GM21367 (cell line): ENCODE measurements around the gene SORBS1.
A peak's percentile ranks its signal among the peaks of the same experiment; 100 is the strongest.

Experiments used
- ATAC-seq: cut with Tn5 transposase; IDR thresholded peaks from one replicate; pipeline ENCODE4 v1.9.1; 2021; ENCODE audit not compliant: unreplicated experiment

Gene SORBS1

GRCh38 chr10:95442341-95442740 lies 118.8 kb downstream of the SORBS1 start:
- no peak for ATAC-seq

DNA sequence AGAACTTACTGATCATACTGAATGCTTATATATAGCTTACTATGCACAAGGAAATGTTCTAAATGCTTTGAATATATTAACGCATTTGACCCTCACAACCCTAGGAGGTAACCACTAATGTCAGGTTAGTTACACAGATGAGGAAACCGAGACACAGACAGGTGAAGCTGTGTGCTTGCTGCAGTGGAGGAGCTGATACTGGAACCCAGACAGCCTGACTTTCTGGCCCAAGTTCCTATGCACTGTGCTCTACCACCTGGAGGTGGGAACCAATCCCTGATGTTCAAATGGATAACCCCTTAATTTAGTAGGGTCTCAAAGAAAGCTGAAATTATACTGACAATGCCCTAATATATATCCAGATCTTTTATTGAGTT lies 119.6 kb downstream of the SORBS1 start:
- no peak for ATAC-seq

GRCh38 chr10:95440756-95441546 lies 120.2 kb downstream of the SORBS1 start:
- ATAC-seq, result peak; percentile 68

DNA sequence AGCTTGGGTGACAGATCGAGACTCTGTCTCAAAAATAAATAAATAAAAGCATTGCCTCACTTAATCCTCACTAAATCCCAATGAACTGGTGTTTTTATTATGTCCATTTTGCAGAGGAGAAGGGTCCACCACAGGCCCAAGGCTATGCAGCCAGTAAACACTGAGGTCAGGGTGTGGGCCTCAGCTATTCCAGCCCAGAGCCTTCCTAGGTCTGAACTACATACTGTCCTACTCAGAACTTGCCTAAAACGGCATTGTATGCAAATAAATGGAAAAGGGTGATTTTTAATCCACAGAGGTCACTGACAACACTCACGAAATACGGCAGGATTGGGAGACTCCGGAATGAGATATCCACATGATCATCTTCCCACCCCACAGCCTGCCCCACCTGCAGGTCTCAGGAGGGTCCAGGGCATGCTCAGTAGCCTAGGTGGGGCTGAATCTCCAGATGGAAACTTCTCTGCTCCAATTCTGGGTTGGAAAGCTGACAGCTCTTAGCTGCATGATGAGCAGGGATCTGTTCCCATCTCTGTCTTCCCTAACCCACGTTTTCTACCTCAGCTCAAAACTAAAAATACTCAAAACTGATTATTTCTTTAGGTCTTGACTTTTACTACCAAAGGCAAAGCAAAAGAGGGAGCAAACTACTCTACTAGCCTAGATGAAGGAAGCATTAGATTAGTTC lies 121.0 kb downstream of the SORBS1 start:
- no peak for ATAC-seq

DNA sequence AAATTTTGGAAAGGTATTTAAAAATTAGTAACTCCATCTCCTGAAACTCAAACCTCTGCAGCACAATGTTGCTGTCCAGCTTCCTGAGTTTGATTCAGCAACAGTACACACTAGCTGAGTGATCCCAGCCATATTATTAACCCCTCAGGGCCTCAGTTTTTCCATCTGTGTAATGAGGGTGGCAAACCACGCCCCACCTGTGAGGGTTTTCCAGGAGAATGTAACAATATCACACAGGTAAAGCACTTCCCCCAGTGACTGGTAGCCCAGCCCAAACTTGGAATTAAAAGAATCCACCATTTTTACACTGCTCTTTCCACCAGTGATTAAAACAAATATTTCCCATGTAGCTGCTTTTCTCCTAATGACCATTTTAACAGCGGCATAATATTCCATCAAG lies 122.4 kb downstream of the SORBS1 start:
- no peak for ATAC-seq

DNA sequence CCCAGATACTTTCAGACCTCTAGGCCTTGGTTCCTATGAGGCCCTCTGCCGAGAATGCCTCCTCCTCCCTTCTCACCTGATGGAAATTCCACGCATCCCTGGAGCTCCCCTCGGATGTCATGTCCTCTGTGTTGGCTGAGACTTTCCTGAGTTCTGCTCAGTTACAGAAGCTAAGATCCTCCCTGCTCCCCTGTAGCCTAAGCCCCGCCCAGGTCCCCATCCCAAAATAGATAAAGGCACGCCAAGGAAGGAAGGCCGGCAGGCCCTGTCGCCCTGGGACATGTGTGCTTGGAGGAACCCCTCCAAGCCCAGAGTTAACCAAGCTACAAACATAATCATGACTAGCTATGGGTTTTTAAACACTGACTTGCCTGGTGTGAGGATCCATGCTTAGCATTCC lies 123.5 kb downstream of the SORBS1 start:
- no peak for ATAC-seq

GRCh38 chr10:95435548-95436279 lies 125.5 kb downstream of the SORBS1 start:
- ATAC-seq, result no peak

GRCh38 chr10:95434583-95434982 lies 126.6 kb downstream of the SORBS1 start:
- no peak for ATAC-seq

- peak; percentile 37 for ATAC-seq
Observed at GRCh38 chr10:95431900-95432342, 129.2 kb downstream of the SORBS1 start.

DNA sequence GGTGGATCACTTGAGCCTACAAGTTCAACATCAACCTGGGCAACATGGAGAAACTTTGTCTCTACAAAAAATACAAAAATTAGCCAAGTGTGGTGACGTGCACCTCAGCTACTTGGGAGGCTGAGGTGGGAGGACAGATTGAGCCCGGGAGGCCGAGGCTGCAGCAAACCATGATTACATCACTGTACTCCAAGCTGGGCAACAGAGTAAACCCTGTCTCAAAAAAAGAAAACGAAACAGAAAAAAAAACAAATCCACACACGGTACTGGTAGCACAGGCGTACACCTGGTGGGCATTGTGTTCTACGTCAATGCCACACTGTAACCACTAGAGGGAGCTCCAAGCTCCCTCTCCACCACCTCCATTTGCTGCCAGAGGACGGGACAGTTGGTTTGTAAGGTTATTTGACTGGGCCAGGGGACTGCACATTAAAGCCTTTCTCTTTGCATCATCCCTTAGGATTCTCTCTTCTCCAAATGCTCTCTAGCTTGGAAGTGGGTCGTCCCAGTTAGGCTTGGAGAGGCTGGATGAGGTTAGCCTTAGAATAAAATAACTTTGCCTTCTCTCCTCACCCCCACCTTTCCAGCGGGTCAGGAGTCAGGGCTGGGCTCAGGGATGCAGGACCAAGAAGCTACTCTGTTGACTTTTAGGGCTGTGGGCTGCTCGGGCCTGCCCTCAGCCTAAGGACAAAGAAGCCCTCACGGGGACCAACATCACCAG lies 130.8 kb downstream of the SORBS1 start:
- peak; percentile 87 for ATAC-seq

GRCh38 chr10:95429639-95430038 lies 131.5 kb downstream of the SORBS1 start:
- ATAC-seq, result no peak

- ATAC-seq, result no peak
Observed at GRCh38 chr10:95428701-95429100, 132.5 kb downstream of the SORBS1 start.

DNA sequence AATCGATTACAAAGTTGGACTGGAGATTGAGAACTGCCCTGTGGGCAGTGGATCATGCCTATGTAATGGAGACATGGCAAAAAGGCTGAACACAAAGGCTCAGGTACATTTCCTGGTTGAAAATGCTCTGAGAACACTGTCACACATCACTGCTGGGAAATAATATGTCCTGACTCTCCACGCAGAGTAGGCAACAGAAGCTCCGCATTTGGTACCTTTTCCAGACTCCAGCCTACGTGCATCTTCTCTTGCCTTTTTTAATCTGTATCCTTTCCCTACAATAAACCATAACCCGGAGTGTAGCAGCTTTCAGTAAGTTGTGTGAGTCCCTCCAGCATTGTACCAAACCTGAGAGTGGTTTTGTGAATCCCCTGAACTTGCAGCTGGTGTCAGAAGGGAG lies 134.7 kb downstream of the SORBS1 start:
- no peak for ATAC-seq

- no peak for ATAC-seq
Observed at GRCh38 chr10:95425592-95426465, 135.3 kb downstream of the SORBS1 start.

DNA sequence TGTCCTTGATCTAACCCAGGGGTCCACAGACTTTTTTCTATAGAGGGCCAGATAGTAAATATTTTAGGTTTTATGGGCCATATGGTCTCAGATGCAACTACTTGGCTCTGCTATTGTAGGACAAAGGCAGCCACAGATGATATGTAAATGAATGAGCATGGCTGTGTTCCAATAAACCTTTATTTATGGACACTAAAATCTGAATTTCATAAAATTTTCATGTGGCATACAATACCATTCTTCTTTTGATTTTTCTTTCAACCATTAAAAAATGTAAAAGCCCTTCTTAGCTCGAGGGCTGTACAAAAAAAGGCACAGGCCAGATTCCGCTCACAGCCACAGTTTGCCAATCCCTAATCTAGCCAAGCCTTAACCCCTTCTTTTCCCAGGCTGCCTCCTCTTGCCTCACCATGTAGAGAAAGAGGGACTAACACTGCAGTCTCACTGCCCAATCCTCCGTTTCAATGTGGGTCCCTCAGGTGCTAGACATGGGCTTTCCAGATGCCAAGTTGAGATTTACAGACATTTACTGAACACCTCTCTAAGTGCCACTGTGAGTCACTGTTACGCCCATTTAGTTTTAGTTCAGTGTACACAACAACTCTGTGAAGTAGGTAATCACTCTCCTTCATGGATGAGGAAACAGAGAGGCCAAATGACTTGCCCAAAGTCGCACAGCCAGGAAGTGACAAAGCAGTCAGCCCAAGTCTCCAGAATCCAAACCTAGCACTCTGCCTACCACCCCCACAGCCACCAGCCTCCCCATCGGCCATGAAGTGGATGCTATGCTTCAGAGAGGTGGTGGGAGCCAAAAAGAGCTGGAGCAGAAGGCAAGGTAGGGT lies 137.8 kb downstream of the SORBS1 start:
- no peak for ATAC-seq

DNA sequence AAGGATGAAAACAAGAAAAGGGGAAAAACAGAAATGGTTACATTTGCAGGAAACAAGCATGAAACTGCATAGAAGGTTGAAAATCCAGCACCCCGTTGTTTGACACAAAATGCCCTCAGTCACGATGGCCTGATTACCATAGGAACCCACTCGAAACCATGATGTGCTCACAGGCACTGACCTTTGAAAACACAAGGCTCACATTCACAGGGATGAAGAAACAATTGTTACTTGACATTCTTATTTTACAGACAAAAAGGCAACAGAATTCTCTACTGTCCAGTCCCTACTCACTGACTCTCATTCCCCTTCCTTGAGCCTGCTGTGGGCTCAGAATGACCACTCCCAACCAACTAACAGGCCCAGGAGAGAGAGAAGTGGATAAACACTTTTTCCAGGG lies 138.9 kb downstream of the SORBS1 start:
- ATAC-seq, result no peak

- ATAC-seq, result no peak
Observed at GRCh38 chr10:95421782-95422181, 139.4 kb downstream of the SORBS1 start.

- ATAC-seq, result no peak
Observed at GRCh38 chr10:95419399-95419798, 141.8 kb downstream of the SORBS1 start.

GRCh38 chr10:95416973-95417372 lies 144.2 kb downstream of the SORBS1 start:
- no peak for ATAC-seq
